Adipose tissue (tissue), 3 donors: Measurements from ENCODE around the gene RGS13. TPM values are rescaled to one million over a fixed set of nuclear protein-coding genes. Genes with fewer than 3 reads are reported as not detected.

Experiments
- H3K27ac ChIP-seq: one replicate; pipeline ENCODE4 v1.5.1; 2013; ENCODE audit warnings: low read depth, low read length
- WGBS, 3 donors: extraction: QIAGEN DNeasy Blood & Tissue Kit; methylation state at CpG; one replicate each; pipeline ENCODE4 v1.1.7; 2013; 5-methylcytosine and 5-hydroxymethylcytosine counted together
- polyA plus RNA-seq, 3 donors: library from polyadenylated mRNA; stranded (reverse); fragments of 200-250 nt; gene quantifications; one replicate each; pipeline ENCODE4 v1.2.3, GENCODE V29; 2013
- donor health status: healthy with polysubstance abuse.
- donor health status: Bipolar disorder and iron deficiency.
- donor health status: healthy.

RGS13 gene
- polyA plus RNA-seq, 3 donors: 0.05 to 0.45 (median 0.37) TPM

DNA sequence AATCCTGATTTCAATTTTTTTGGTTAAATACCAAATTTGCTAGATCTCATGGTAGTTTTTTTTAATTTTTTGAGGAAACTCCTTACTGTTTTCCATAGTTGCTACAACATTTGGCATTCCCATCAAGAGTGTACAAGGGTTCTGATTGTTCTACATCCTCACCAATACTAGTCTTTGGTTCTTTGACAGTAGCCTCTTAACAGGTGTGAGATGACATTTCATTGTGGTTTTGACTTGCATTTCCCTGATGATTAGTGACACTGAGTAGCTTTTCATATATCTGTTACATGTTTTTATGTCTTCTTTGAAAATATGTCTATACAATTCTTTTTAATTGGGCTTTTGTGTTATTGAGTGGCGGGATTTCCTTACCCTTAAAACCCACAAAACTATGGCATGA lies 20.9 kb upstream of the RGS13 start:
- 97 to 100% (median 98%) methylated on average over 1 of the region's 1 CpG for WGBS, 3 donors

DNA sequence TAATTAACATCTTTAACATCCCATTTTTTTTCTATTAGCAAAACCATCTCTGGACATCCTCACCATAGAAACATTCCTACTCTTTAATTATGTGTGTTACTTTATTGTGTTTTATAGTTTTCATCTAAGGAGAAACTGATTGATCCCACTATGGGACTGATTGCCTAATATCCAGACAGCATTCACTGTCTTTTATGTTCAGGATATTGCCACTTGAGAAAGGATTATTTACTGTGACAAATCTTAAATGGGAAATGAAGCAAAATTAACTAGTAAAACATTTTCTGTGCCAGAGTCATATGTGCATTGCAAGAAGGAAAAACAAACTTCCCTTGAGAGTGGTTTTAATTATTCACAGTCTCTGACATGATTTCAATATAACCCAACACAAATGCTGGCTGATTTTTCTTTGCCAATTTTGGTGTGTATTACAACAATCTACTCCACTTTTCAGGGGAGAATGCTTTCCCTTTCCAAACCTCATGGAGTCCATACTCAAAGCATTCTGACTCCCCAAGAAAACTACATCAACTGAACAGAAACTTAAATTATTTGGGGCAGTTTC lies 15.8 kb upstream of the RGS13 start:
- H3K27ac ChIP-seq: no peak overlapping the region

More for the DNA sequence above, 20.9 kb upstream of the RGS13 start:
- H3K27ac ChIP-seq: no peak overlapping the region

DNA sequence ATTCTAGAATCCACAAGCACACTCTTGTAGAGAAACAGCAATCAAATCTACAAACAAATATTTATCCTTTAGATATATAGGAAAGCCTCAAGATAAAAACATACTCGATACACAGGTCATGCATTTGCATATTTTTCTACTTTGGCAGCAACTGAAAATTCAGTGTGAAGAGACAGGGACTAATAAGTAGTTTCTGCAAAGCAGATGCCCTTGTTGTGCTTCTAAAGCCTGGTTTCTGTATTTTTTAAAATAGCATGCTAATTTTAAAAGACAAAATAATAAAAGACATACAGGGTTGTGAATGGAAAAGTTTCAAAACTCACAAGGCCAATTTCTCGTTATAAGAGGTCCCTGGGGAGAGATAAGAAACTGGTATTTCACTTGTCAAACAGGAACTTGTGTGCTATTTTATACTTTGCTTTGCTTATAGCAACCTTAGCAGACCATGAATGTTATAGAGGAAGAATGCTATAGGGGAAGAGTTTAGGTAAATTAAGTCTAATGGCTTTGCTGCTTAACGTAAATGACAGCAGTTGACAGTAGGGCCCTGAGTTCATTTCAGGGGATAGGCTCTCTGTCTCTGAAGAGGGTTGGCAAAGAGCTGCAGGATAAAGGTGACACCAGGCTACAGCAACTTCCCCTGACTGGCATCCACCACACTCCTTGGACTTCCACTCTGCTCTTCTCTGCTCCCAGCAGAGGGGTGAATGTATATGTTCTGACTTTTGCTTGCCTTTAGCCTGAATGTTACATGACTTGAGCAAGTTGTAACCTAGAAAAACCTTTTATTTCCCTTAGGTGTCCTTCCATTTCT lies 9.4 kb upstream of the RGS13 start:
- WGBS, 3 donors: 41 to 67% (median 50%) methylated on average over 3 of the region's 3 CpGs
- H3K27ac ChIP-seq: no peak overlapping the region

DNA sequence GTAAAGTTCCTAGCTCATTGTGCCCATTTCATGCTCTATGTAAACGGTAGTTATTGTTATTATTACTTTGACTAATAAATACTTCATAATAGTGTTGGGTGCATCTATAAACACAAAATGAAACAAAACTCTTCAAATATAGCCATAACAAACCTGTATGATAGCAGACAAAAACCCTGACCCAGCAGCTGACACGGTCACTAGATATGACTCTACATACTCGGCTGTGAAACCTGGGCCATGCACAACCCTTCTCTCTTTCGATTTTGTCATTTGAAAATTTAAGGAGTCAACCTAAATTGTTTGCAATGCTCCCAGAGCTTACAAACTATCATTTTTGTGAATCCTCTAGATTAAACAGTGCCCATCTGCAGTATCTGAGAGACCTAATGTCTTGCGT lies 8.0 kb upstream of the RGS13 start:
- WGBS, 3 donors: 89 to 91% (median 91%) methylated on average over 5 of the region's 5 CpGs
- H3K27ac ChIP-seq: no peak overlapping the region

DNA sequence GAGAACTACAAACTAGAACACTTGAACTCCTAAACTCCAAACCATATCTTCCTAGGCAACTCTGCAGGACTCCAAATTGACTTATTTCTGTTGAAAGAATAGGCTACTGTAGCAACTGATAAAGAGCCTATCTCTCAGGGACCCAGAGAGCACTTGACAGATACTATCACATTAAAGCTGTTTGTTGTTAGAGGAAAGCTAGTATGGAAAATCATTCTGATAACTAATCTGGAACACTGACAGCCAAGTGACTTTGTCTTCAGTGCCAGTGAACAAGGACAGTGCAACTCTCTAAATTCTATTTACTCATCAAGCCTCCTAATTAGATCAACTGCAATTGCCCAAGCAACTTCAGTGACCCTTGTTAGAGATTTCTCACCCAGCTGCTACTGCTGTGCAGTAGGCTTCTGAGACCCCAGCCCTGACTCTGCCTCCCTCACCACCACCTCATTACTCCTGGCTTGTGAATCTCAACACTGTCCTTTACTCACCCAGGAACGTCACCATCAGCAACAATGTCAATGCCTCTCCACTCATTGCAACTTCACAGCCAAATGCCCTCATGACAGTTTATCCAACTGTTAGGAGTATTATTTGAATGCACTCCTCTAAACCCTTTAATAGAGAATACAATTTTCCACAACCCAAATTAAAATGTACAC lies 7.4 kb upstream of the RGS13 start:
- 93 to 97% (median 94%) methylated on average over 1 of the region's 1 CpG for WGBS, 3 donors
- no peak overlapping the region for H3K27ac ChIP-seq

DNA sequence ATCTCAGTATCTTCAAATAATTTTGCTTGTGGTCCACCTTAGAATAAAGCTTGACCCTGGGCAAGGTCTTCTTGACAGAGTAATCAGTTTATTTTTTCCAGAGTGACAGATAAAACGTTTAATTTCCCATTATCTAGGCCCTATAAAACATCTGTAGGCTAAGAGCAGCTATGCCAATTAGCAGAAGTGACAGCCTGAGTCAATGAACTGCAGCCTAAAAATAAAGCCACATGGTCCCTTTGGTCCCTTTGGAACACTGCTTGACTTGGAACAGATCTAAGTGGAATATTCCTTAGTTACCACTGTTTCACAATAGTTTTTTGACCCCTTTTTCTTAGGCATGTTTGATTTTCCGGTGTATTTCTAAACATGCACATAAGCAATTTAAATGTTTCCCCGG lies 6.3 kb upstream of the RGS13 start:
- WGBS, 3 donors: 63 to 75% (median 70%) methylated on average over 3 of the region's 3 CpGs
- no peak overlapping the region for H3K27ac ChIP-seq

DNA sequence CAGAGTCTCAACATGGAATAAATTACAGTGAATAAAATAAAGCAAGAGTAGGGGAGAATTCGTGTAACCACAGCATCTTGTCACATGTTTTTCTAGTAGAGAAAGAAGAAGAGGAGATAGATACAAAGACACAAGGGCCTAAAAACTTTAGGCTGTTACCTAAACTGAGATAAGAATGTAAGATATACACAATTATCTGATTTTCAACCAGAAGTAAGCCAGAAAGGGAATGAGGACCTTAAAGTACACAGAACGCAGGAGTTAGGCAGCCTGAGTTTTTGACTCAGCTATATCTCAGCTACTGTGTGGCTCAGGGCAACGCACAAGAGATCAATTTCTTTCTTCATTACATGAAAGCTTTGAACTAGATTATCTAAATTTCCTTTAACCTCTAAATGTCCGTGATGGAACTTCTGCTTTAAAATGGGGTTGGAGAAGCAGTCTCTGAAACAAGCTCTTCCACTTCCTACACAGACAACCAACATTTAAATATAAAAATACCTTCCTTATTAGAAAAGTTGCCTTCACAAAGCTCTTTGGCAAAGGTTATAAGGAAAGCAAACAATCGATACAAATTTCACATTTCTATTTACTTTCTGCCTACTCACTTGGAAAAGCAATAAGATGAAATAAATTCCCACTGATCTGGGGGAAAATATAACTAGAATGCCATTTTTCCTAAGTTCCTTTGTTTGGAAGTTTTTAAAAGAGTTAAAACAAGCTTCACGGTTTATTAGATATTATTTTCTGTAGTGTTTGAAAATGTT lies 5.2 kb upstream of the RGS13 start:
- no peak overlapping the region for H3K27ac ChIP-seq
- WGBS, 3 donors: 33 to 79% (median 69%) methylated on average over 6 of the region's 6 CpGs

DNA sequence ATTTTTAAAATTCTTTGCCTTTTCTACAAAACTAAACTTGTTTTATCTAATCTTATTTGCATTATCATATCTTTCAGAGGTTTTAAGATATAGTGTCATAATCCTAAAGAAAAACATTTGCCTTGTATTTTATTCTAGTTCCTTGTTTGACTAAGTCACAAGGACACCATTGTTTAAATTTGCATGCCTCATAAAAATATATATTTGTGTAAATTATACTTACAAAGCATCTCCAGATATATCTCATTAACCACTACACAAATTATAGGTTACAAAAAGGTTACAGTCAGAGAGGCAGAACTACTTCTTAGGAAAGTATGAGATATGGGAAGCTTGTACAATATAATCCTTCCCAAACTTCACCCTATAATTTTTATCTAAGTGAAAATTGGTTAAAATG lies 4.2 kb upstream of the RGS13 start:
- no peak overlapping the region for H3K27ac ChIP-seq

DNA sequence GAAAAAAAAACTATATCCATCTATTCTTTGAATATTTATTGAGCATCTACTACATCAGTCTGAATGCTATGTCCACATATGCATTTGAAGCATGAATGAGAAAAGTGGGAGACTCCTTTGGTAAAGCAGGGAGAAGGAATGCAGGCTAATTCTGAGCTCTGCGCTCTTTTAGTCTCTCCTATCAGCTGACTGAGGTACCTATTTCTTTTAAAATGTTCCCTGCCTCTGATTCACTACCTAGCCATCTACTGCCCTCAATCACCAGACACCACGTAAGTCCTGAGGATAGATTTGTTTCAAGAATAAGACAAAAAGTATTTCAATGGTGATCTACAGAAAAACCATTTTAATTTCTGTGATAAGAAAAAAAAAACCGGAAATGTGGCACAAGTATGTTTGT lies 3.8 kb upstream of the RGS13 start:
- 61 to 88% (median 73%) methylated on average over 3 of the region's 3 CpGs for WGBS, 3 donors
- H3K27ac ChIP-seq: no peak overlapping the region

DNA sequence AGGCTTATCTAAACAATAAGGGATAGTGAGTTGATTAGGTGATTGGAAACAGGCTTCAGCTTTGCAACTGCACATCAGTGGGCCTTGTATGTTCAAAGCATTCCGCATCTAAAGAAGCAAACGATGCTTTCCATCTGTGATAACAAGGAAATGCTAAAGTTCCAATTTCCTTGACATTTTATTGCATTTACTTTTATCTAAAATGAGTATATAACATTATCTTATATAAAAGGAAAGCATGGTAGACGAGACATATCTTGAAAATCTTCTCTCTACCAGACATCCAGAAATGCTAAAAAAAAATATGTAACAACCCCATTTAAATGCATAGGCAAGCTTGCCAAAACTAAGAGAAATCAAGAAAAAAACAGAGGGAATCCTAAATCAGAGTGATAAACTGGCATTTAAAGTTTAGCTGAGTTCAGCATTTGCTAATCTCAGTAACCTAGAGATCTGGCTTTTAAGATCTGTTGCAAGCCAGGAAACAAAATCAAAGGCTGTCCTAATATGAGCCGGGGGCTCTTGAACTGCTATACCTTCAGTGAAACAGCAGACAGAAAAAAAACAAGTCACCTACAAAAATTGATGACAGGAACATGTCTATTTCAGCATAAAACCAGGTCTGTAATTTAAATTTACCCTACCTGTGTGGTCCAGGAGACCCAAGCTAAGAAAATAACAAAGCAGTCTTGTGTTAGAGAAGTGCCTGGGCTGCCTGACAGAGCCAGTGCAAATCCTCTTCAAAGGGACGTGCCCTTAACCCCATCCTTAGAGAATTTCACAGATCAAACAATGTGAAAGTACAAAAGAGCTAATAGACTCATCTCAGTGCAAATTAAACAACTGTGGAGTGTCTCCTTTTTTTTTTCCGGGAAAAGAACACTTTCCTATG lies 3.1 kb upstream of the RGS13 start:
- WGBS, 3 donors: 71 to 88% (median 77%) methylated on average over 6 of the region's 6 CpGs
- no peak overlapping the region for H3K27ac ChIP-seq

DNA sequence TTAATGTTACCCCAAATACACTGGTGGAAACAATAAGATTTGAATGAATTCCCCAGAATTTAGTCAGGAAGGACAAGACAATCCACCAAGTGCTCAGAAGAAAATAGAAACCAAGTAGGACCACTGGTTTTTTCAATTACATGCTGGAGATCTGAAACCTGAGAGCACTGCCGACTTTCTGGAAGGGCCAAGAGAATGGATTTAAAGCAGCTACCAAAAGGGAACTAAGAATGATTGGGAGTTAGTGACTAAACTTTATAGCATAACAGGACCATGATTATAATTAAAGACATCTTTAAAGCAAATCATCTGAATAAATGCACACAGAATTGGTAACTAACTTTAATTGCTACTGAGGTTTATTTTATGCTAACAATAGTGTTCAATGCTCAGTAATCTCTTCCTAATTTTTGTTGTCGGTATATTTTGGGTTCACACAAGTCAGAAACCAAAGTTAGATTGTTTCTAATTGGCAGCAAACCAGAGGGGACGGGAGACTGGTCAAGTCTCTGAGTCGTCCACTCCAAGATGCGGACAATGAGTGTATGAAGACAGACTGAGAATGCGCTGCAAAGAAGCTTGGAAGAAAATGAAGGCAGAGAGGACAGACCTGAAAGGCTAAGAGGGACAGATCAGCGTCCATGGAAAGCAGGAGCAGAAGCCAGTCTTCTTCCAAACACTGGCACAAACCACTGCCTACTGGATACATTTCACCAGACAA lies 2.3 kb upstream of the RGS13 start:
- WGBS, 3 donors: 84 to 90% (median 86%) methylated on average over 7 of the region's 7 CpGs
- no peak overlapping the region for H3K27ac ChIP-seq

DNA sequence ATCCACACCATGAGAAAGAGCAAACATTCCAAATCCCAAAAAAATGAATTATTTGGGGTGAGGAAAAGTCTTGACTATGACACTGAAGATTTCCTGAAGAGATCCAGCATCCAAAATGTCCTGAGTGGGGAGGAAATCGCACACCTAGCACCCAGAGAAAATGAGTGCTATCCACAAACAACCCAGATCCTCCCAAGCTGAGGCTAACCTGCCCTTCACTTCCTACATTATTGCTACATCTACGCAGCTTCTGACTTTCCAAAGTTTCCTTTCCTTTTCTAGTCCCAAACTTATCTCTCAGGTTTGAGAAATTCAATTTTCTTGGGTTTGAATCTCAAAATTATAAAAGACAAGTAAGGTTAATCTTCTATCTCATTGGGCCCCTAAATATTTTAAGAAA lies 906 bp upstream of the RGS13 start:
- WGBS, 3 donors: 73 to 95% (median 82%) methylated on average over 2 of the region's 2 CpGs
- no peak overlapping the region for H3K27ac ChIP-seq

DNA sequence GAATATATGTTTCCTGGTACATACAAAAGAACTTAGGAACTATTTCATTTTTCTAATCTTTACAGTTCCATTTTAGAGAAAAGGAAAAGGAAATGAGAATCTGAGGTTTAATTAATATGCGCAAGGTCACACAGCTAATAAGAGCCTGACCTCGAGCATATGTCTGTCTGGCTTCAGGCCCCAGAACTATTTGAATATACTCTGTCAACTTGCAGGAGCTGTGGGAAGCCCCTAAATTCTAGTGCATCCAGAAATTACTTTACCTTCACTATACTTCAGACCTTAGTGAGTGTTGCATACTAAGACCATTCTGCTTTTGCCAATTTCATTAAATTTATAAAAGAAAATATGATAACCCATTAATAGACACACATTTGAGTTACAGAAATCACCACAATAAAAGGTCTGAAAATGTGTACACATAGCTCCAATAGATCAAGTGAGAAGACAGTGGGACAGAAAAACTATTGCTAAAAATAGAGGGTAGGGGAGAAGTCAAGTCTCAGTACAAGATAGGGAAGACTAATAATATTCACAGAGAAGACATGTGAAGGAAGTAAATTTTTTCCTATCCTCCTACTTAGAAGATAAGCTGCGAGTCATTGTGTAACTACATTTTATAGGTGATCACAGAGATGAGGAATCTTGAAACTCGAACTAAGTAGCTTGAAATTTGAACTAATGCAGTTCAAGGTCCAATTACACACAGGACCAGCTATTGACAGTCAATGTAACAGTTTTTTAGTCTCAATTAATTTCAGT lies 3.8 kb downstream of the RGS13 start:
- 46 to 53% (median 53%) methylated on average over 4 of the region's 4 CpGs for WGBS, 3 donors
- H3K27ac ChIP-seq: no peak overlapping the region

DNA sequence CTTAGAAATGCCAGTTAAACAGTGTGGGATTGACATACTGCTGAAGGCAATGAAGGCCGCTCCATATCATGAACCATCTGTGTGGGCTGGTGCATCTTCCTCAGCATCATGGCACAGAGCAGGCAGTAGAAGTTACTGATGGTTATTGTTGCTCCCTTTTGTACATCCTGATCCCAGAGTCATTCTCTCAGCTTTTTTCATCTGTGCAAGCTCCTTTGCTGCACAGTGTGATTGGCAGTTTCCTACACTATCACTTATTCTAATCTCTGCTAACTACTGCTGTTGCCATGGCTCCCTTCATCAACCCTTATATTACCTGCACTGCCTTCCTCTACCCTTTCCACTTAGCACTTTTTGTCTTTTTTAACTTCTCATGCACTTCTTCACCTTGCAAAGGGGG lies 16.2 kb downstream of the RGS13 start:
- 95 to 97% (median 96%) methylated on average over 1 of the region's 1 CpG for WGBS, 3 donors

DNA sequence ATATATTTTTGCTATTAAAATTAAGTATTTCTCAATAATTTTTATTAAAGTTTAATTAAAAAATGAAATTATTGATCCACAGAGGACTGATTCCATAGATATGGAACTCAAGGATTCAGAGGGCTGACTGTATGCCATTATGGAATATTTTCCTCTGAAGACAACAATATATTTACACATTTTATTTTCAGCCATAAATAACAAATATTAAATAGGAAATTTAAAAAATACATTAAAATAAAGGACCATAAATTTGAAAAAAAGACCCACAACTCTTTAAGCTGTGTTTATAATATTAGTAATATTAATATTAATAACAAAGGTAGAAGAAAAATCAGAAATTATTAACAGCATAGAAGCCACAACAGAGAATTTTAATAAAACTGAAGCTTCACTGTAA lies 18.2 kb downstream of the RGS13 start:
- H3K27ac ChIP-seq: no peak overlapping the region

More for the DNA sequence above, 16.2 kb downstream of the RGS13 start:
- no peak overlapping the region for H3K27ac ChIP-seq

DNA sequence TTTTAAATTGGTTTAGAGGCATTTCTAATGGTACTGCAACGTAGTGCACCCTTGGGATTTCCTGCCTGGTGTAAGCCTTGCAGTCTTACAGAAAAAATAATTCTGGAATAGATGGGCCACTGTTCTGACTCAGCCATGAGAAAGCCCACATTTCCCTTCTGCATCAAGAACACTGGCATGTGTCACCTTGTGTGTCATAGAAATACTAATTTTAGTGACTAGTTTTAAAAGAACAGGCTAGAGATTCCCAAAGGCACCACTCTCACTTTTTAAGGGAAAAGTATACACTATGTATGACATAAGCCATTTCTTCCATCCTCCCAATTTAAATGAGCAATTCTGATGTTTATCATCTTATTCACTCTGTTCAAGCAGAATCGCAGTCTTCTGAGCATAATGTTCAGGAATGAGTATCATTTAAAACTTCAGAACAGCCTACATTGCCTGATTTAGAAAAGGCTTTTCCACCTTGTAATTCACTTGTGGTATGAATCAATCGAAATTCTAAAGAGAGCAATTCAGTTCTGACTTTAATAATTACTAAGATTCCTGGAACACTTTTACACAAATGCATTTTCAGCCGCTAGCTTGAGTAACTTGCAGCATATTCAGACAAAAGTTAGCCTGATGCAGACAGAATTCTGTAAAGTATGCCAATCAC lies 18.8 kb downstream of the RGS13 start:
- no peak overlapping the region for H3K27ac ChIP-seq
- 75 to 79% (median 76%) methylated on average over 4 of the region's 4 CpGs for WGBS, 3 donors

DNA sequence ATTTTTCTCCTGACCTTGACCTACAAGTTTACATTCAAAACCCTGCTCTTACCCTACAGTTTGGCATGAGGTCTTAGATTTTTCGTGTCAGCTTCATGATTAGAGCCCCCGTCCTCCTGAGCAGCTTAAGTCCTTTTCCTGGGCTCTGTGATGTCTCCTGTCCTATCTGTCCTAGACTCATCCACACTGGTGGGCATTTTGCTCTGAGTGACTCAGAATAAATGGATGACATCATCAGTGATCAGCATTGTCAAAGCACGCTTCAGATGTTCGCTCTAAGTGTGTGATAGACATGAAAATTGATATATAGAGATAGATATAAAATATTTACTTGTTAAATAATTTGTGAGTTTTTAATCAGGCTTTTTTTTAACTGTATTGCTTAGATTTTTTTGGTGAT lies 21.8 kb downstream of the RGS13 start:
- H3K27ac ChIP-seq: no peak overlapping the region
- WGBS, 3 donors: 71 to 79% (median 73%) methylated on average over 4 of the region's 4 CpGs
